H9 (cell line): Measurements from ENCODE around the gene NEGR1. TPM values are rescaled to one million over a fixed set of nuclear protein-coding genes. Genes with fewer than 3 reads are reported as not detected.

ENCODE experiments used
- DNase-seq: peaks from one replicate; pipeline ENCODE4 v3.0.0-alpha.2; 2017
- H2AFZ ChIP-seq: one replicate; pipeline ENCODE4 v1.6.1; 2013; ENCODE audit warnings: mild to moderate bottlenecking, low read length, control low read depth, moderate library complexity
- H2AK5ac ChIP-seq: 2 replicates; pipeline ENCODE4 v1.6.1; 2013; ENCODE audit warnings: low read length, control low read depth, mixed read lengths; ENCODE audit not compliant: insufficient read length
- H2BK120ac ChIP-seq: one replicate; pipeline ENCODE4 v1.6.1; 2013; ENCODE audit warnings: low read depth, mild to moderate bottlenecking, low read length, control low read depth, inconsistent platforms; ENCODE audit not compliant: poor library complexity, severe bottlenecking
- H2BK12ac ChIP-seq: 2 replicates; pipeline ENCODE4 v1.6.1; 2013; ENCODE audit warnings: low read length, control low read depth, mixed read lengths, low read depth; ENCODE audit not compliant: insufficient read length
- H2BK15ac ChIP-seq: 2 replicates; pipeline ENCODE4 v1.6.1; 2013; ENCODE audit warnings: low read depth, low read length, control low read depth
- H2BK20ac ChIP-seq: one replicate; pipeline ENCODE4 v1.6.1; 2013; ENCODE audit warnings: low read depth, mild to moderate bottlenecking, low read length, control low read depth, inconsistent platforms; ENCODE audit not compliant: poor library complexity, severe bottlenecking
- H2BK5ac ChIP-seq: 2 replicates; pipeline ENCODE4 v1.6.1; 2013; ENCODE audit warnings: low read length, control low read depth, mixed read lengths; ENCODE audit not compliant: insufficient read length
- H3K14ac ChIP-seq: 2 replicates; pipeline ENCODE4 v1.6.1; 2013; ENCODE audit warnings: low read length, control low read depth; ENCODE audit not compliant: insufficient read depth
- H3K18ac ChIP-seq: 2 replicates; pipeline ENCODE4 v1.6.1; 2013; ENCODE audit warnings: low read depth, mild to moderate bottlenecking, mixed read lengths, low read length, control low read depth; ENCODE audit not compliant: insufficient read length
- H3K23ac ChIP-seq: 2 replicates; pipeline ENCODE4 v1.6.1; 2013; ENCODE audit warnings: low read length, control low read depth, mixed read lengths, low read depth; ENCODE audit not compliant: insufficient read length
- H3K23me2 ChIP-seq: 2 replicates; pipeline ENCODE4 v1.6.1; 2013; ENCODE audit warnings: low read depth, mild to moderate bottlenecking, mixed read lengths, low read length, control low read depth; ENCODE audit not compliant: insufficient read length, poor library complexity, severe bottlenecking
- H3K27ac ChIP-seq: 2 replicates; pipeline ENCODE4 v1.5.1; 2013; ENCODE audit warnings: low read length, control low read depth, mixed read lengths, low read depth; ENCODE audit not compliant: insufficient read length
- H3K27me3 ChIP-seq: 2 replicates; pipeline ENCODE4 v1.6.1; 2013; ENCODE audit warnings: low read length, control low read depth, inconsistent platforms; ENCODE audit not compliant: insufficient read depth
- H3K4ac ChIP-seq: 2 replicates; pipeline ENCODE4 v1.6.1; 2013; ENCODE audit warnings: low read depth, mild to moderate bottlenecking, control low read depth, inconsistent platforms, low read length, moderate library complexity
- H3K4me1 ChIP-seq: 2 replicates; pipeline ENCODE4 v1.6.1; 2013; ENCODE audit warnings: low read length, control low read depth, inconsistent platforms; ENCODE audit not compliant: insufficient read depth
- H3K4me2 ChIP-seq: 2 replicates; pipeline ENCODE4 v1.6.1; 2013; ENCODE audit warnings: low read length, control low read depth, mixed read lengths; ENCODE audit not compliant: insufficient read length, insufficient read depth
- H3K56ac ChIP-seq: 2 replicates; pipeline ENCODE4 v1.6.1; 2013; ENCODE audit warnings: low read depth, mild to moderate bottlenecking, mixed read lengths, low read length, control low read depth; ENCODE audit not compliant: insufficient read length
- H3K79me1 ChIP-seq: 2 replicates; pipeline ENCODE4 v1.6.1; 2013; ENCODE audit warnings: low read depth, mild to moderate bottlenecking, moderate library complexity, low read length, control low read depth, inconsistent platforms; ENCODE audit not compliant: insufficient read depth, poor library complexity, severe bottlenecking
- H3K79me2 ChIP-seq: 2 replicates; pipeline ENCODE4 v1.6.1; 2013; ENCODE audit warnings: low read length, control low read depth, inconsistent platforms; ENCODE audit not compliant: insufficient read depth
- H3K9ac ChIP-seq: 2 replicates; pipeline ENCODE4 v1.6.1; 2013; ENCODE audit warnings: low read length, control low read depth, mixed read lengths; ENCODE audit not compliant: insufficient read length; ENCODE audit errors: extremely low read depth
- H3K9me3 ChIP-seq: one replicate; pipeline ENCODE4 v1.6.1; 2013; ENCODE audit warnings: low read depth, low read length, inconsistent platforms; ENCODE audit not compliant: control insufficient read depth
- H3T11ph ChIP-seq: one replicate; pipeline ENCODE4 v1.6.1; 2013; ENCODE audit warnings: mild to moderate bottlenecking, low read length, control low read depth, inconsistent platforms
- H4K20me1 ChIP-seq: one replicate; pipeline ENCODE4 v1.6.1; 2013; ENCODE audit not compliant: control insufficient read depth, insufficient read length, insufficient read depth
- H4K5ac ChIP-seq: 2 replicates; pipeline ENCODE4 v1.6.1; 2013; ENCODE audit warnings: low read depth, mild to moderate bottlenecking, mixed read lengths, low read length, control low read depth; ENCODE audit not compliant: insufficient read length
- H4K8ac ChIP-seq: replicated peaks from 2 replicates; pipeline ENCODE4 v1.6.1; 2013; ENCODE audit warnings: low read length, control low read depth, mixed read lengths, low read depth; ENCODE audit not compliant: insufficient read length
- H4K91ac ChIP-seq: 2 replicates; pipeline ENCODE4 v1.6.1; 2013; ENCODE audit warnings: low read depth, mild to moderate bottlenecking, moderate library complexity, mixed read lengths, low read length, control low read depth; ENCODE audit not compliant: insufficient read length
- H3K27ac Mint-ChIP-seq, 3 experiments: 2 replicates in 2 of 3; 3 replicates in 1 of 3; pipeline ENCODE4 v1.8.0; 2020 to 2021; ENCODE audit warnings: mixed read lengths in 3 of 3, mild to moderate bottlenecking in 1 of 3, moderate library complexity in 1 of 3
- H3K27me3 Mint-ChIP-seq: 2 replicates; pipeline ENCODE4 v1.8.0; 2021; ENCODE audit warnings: low read depth, mild to moderate bottlenecking, moderate library complexity, mixed read lengths
- H3K36me3 Mint-ChIP-seq, 3 experiments: 2 replicates in 2 of 3; 3 replicates in 1 of 3; pipeline ENCODE4 v1.8.0; 2020 to 2021; ENCODE audit warnings: low read depth in 3 of 3, mixed read lengths in 3 of 3; ENCODE audit not compliant: insufficient read depth in 1 of 3
- H3K4me1 Mint-ChIP-seq, 2 experiments: 2 replicates each; pipeline ENCODE4 v1.8.0; 2020; ENCODE audit warnings: mixed read lengths in 2 of 2
- H3K4me3 Mint-ChIP-seq, 2 experiments: 2 replicates in 1 of 2; 3 replicates in 1 of 2; pipeline ENCODE4 v1.8.0; 2020 to 2021; ENCODE audit warnings: mild to moderate bottlenecking in 2 of 2, mixed read lengths in 2 of 2, moderate library complexity in 1 of 2
- H3K9me3 Mint-ChIP-seq, 2 experiments: 2 replicates in 1 of 2; 3 replicates in 1 of 2; pipeline ENCODE4 v1.8.0; 2020; ENCODE audit warnings: mild to moderate bottlenecking in 2 of 2, mixed read lengths in 2 of 2, moderate library complexity in 1 of 2
- CTCF ChIP-seq: fragments of 200-600 bp; sonication (generic); conservative IDR thresholded peaks from 3 replicates; pipeline ENCODE4 v1.8.0; 2021; ENCODE audit warnings: antibody characterized with exemption, mild to moderate bottlenecking
- WGBS: extraction: QIAGEN DNeasy Blood & Tissue Kit; methylation state at CpG from one replicate; pipeline ENCODE4 v1.1.7; 2013; ENCODE audit warnings: missing lambda C conversion rate, low lambda C conversion rate, mixed read lengths; ENCODE audit not compliant: insufficient read length; ENCODE audit errors: extremely low coverage; 5-methylcytosine and 5-hydroxymethylcytosine counted together
- total RNA-seq: library from RNA; stranded (reverse); gene quantifications from 2 replicates; pipeline ENCODE4 v1.2.1, GENCODE V29; 2021

Gene NEGR1
- total RNA-seq, 1 experiment from 2014 or later = 0.13 TPM

GRCh38 chr1:71640116-71640515 lies 642.2 kb downstream of the NEGR1 start:
- no peaks in the 10 kb centered on the region for H3K79me2 ChIP-seq
- H4K8ac ChIP-seq = no peak overlapping the region
- no peaks in the 10 kb centered on the region for H4K20me1 ChIP-seq
- no peaks in the 10 kb centered on the region for H3K79me1 ChIP-seq
- H3K9me3 ChIP-seq = no peaks in the 10 kb centered on the region
- H2AK5ac ChIP-seq = no peak overlapping the region
- no peak overlapping the region for H2BK120ac ChIP-seq
- Mint-ChIP-seq H3K9me3 (no peaks in the 10 kb centered on the region), H3K27ac (no peak overlapping the region; a peak in 1 of 7 replicates), H3K36me3 (no peaks in the 10 kb centered on the region), H3K4me1 (no peaks in the 10 kb centered on the region), H3K4me3 (no peak overlapping the region), H3K27me3 (no peaks in the 10 kb centered on the region)
- H3K56ac ChIP-seq = no peak overlapping the region
- no peak overlapping the region for H3T11ph ChIP-seq
- H3K4ac ChIP-seq = no peak overlapping the region
- H4K91ac ChIP-seq = no peak overlapping the region
- no peak overlapping the region for H2BK12ac ChIP-seq
- H3K4me1 ChIP-seq = no peaks in the 10 kb centered on the region
- no peak overlapping the region for H3K27ac ChIP-seq
- no peak for TF ChIP-seq CTCF
- H2AFZ ChIP-seq = no peak overlapping the region
- H3K18ac ChIP-seq = no peak overlapping the region
- no peak overlapping the region for H2BK5ac ChIP-seq
- no peak for DNase-seq
- no peaks in the 10 kb centered on the region for H3K27me3 ChIP-seq
- no peaks in the 10 kb centered on the region for H3K23me2 ChIP-seq
- no peak overlapping the region for H3K23ac ChIP-seq
- no peak overlapping the region for H3K9ac ChIP-seq
- no peak overlapping the region for H3K14ac ChIP-seq
- no peak overlapping the region for H2BK15ac ChIP-seq
- no peak overlapping the region for H3K4me2 ChIP-seq
- no peak overlapping the region for H4K5ac ChIP-seq
- no CpG with 5 or more reads among the region's 3 CpGs for WGBS
- H2BK20ac ChIP-seq = no peak overlapping the region
